ENCODE measurements around the gene SF3A1.

DNA sequence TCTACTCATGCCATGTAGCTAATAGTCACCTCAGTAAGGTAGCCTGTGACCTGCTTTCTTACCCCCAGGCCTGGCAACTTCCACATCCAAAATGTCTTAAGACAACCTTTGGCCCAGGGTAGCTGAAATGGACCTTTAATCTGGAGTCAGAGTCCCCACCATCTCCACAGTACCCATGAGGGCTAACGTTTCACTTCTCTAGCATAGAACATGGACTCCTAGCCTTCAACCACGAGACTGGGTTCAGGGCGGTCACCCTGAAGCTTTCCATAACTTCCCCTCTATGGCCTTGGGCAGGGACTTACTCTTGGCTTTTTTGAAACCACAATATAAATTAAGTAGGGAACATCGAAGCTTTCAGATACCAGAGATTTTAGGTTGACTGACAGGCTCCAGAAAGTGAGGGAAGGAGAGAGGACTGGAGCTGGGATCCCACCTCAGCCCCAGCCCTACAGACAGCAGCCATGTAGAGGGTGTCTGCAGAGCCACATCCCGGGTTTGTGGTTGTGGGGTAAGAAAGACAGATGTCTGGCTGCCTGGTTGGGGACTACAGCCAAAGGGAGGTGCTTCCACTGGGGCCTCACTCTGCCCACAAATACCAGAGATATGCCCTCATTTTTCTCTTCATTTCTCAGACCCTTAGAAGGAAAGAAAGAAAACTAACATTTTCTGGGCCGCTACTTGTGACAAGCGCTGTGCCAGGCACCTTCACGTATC, 32.5 kb downstream of the SF3A1 start:
- TF ChIP-seq, protein P1, sequence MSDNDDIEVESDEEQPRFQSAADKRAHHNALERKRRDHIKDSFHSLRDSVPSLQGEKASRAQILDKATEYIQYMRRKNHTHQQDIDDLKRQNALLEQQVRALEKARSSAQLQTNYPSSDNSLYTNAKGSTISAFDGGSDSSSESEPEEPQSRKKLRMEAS (IDR thresholded peaks at IDR 0.05): no peak
- TF ChIP-seq, protein P2, sequence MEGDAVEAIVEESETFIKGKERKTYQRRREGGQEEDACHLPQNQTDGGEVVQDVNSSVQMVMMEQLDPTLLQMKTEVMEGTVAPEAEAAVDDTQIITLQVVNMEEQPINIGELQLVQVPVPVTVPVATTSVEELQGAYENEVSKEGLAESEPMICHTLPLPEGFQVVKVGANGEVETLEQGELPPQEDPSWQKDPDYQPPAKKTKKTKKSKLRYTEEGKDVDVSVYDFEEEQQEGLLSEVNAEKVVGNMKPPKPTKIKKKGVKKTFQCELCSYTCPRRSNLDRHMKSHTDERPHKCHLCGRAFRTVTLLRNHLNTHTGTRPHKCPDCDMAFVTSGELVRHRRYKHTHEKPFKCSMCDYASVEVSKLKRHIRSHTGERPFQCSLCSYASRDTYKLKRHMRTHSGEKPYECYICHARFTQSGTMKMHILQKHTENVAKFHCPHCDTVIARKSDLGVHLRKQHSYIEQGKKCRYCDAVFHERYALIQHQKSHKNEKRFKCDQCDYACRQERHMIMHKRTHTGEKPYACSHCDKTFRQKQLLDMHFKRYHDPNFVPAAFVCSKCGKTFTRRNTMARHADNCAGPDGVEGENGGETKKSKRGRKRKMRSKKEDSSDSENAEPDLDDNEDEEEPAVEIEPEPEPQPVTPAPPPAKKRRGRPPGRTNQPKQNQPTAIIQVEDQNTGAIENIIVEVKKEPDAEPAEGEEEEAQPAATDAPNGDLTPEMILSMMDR (IDR thresholded peaks at IDR 0.05 in 2 of 3, conservative IDR thresholded peaks at IDR 0.05 in 1 of 3; ENCODE audit: borderline replicate concordance in 1 of 3, insufficient read depth in 1 of 3, low read depth in 2 of 3, low read length in 2 of 3): no peak
- TF ChIP-seq EZH2 (IDR thresholded peaks at IDR 0.05) (no peak), POLR2A (IDR thresholded peaks at IDR 0.05; ENCODE audit: borderline replicate concordance, extremely low read depth, insufficient read depth, insufficient read length) (no peak), ELF1 (IDR thresholded peaks at IDR 0.05; ENCODE audit: borderline replicate concordance, low read depth) (no peak), CEBPB (IDR thresholded peaks at IDR 0.05; ENCODE audit: low read depth) (no peak), POLR2AphosphoS5 (IDR thresholded peaks at IDR 0.05; ENCODE audit: low read depth, low read length) (no peak), JUND (IDR thresholded peaks at IDR 0.05) (no peak), EZH2phosphoT487 (IDR thresholded peaks at IDR 0.05; ENCODE audit: borderline replicate concordance) (no peak)
- TF ChIP-seq, protein P3, sequence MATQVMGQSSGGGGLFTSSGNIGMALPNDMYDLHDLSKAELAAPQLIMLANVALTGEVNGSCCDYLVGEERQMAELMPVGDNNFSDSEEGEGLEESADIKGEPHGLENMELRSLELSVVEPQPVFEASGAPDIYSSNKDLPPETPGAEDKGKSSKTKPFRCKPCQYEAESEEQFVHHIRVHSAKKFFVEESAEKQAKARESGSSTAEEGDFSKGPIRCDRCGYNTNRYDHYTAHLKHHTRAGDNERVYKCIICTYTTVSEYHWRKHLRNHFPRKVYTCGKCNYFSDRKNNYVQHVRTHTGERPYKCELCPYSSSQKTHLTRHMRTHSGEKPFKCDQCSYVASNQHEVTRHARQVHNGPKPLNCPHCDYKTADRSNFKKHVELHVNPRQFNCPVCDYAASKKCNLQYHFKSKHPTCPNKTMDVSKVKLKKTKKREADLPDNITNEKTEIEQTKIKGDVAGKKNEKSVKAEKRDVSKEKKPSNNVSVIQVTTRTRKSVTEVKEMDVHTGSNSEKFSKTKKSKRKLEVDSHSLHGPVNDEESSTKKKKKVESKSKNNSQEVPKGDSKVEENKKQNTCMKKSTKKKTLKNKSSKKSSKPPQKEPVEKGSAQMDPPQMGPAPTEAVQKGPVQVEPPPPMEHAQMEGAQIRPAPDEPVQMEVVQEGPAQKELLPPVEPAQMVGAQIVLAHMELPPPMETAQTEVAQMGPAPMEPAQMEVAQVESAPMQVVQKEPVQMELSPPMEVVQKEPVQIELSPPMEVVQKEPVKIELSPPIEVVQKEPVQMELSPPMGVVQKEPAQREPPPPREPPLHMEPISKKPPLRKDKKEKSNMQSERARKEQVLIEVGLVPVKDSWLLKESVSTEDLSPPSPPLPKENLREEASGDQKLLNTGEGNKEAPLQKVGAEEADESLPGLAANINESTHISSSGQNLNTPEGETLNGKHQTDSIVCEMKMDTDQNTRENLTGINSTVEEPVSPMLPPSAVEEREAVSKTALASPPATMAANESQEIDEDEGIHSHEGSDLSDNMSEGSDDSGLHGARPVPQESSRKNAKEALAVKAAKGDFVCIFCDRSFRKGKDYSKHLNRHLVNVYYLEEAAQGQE (IDR thresholded peaks at IDR 0.05; ENCODE audit: low read depth): no peak
- TF ChIP-seq, protein P4, sequence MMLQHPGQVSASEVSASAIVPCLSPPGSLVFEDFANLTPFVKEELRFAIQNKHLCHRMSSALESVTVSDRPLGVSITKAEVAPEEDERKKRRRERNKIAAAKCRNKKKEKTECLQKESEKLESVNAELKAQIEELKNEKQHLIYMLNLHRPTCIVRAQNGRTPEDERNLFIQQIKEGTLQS (IDR thresholded peaks at IDR 0.05): no peak
